Stimulated activated naive CD8-positive, alpha-beta T cell treated with anti-CD3 and anti-CD28 coated beads, Interleukin-15, amount 100 ng/mL, for 72 hours (primary cell): ENCODE results near the gene SYNJ2.

Source experiments
- ATAC-seq: fragments of 150-1000 bp; cut with Tn5 transposase; 2 replicates; pipeline ENCODE4 v1.10.0; 2021; ENCODE audit warnings: mild to moderate bottlenecking, moderate library complexity
- DNase-seq, 2 donors: peaks; one replicate each; pipeline ENCODE4 v3.0.0; 2021 to 2022
- H3K27ac Mint-ChIP-seq, 2 donors: one replicate each; pipeline ENCODE4 v1.8.0; 2022; ENCODE audit warnings: mild to moderate bottlenecking in 2 of 2, mixed read lengths in 2 of 2, moderate library complexity in 2 of 2
- H3K27me3 Mint-ChIP-seq: one replicate; pipeline ENCODE4 v1.8.0; 2022; ENCODE audit warnings: mixed read lengths
- H3K4me1 Mint-ChIP-seq: one replicate; pipeline ENCODE4 v1.8.0; 2022; ENCODE audit warnings: mild to moderate bottlenecking, mixed read lengths
- H3K4me3 Mint-ChIP-seq, 2 donors: one replicate each; pipeline ENCODE4 v1.8.0; 2022; ENCODE audit warnings: mild to moderate bottlenecking in 2 of 2, mixed read lengths in 2 of 2, moderate library complexity in 1 of 2
- H3K9me3 Mint-ChIP-seq, 2 donors: one replicate each; pipeline ENCODE4 v1.8.0; 2022; ENCODE audit warnings: mixed read lengths in 2 of 2

Gene SYNJ2

GRCh38 chr6:158068156-158068892, 86.7 kb downstream of the SYNJ2 start:
- no peaks in the 10 kb centered on the region for H3K27me3 Mint-ChIP-seq
- peak; percentile 17 for ATAC-seq
- no peak overlapping the region for H3K4me3 Mint-ChIP-seq
- peaks cover 40% of the 10 kb centered on the region for H3K4me1 Mint-ChIP-seq
- H3K9me3 Mint-ChIP-seq: no peaks in the 10 kb centered on the region
- H3K27ac Mint-ChIP-seq: peak overlapping the region in 1 of 2 donors; percentile 68
- DNase-seq: no peak

- Mint-ChIP-seq H3K27me3 (no peaks in the 10 kb centered on the region), H3K4me3 (peak overlapping the region in 1 of 2 donors; percentile 48), H3K9me3 (no peaks in the 10 kb centered on the region), H3K27ac (peak overlapping the region; percentile 38 to 59), H3K4me1 (peaks cover 40% of the 10 kb centered on the region)
- ATAC-seq (peak; percentile 23), DNase-seq (no peak)
These were observed 87.5 kb downstream of the SYNJ2 start for GRCh38 chr6:158068893-158069799.

GRCh38 chr6:158069800-158070195, 88.1 kb downstream of the SYNJ2 start:
- Mint-ChIP-seq H3K27ac (no peak overlapping the region), H3K4me3 (no peak overlapping the region), H3K9me3 (no peaks in the 10 kb centered on the region), H3K4me1 (peaks cover 40% of the 10 kb centered on the region), H3K27me3 (no peaks in the 10 kb centered on the region)
- DNase-seq (no peak), ATAC-seq (no peak)

- Mint-ChIP-seq H3K4me3 (no peak overlapping the region), H3K9me3 (no peaks in the 10 kb centered on the region), H3K27ac (no peak overlapping the region), H3K27me3 (no peaks in the 10 kb centered on the region), H3K4me1 (peaks cover 40% of the 10 kb centered on the region)
- ATAC-seq: no peak
- DNase-seq: no peak
These were observed 88.8 kb downstream of the SYNJ2 start for GRCh38 chr6:158070513-158070912.

GRCh38 chr6:158071121-158072082, 89.7 kb downstream of the SYNJ2 start:
- Mint-ChIP-seq H3K4me3 (no peak overlapping the region), H3K27ac (no peak overlapping the region)
- peak; percentile 37 for ATAC-seq

GRCh38 chr6:158072083-158072721, 90.5 kb downstream of the SYNJ2 start:
- ATAC-seq (peak; percentile 68), DNase-seq (peak; percentile 59 to 69)
- no peaks in the 10 kb centered on the region for H3K9me3 Mint-ChIP-seq
- H3K27ac Mint-ChIP-seq: no peak overlapping the region
- no peak overlapping the region for H3K4me3 Mint-ChIP-seq
- H3K27me3 Mint-ChIP-seq: no peaks in the 10 kb centered on the region
- peaks cover 40% of the 10 kb centered on the region for H3K4me1 Mint-ChIP-seq

More at GRCh38 chr6:158071121-158072082, 89.7 kb downstream of the SYNJ2 start:
- H3K9me3 Mint-ChIP-seq: no peaks in the 10 kb centered on the region
- no peak for DNase-seq
- no peaks in the 10 kb centered on the region for H3K27me3 Mint-ChIP-seq
- H3K4me1 Mint-ChIP-seq: peaks cover 40% of the 10 kb centered on the region

- no peak for ATAC-seq
- H3K4me1 Mint-ChIP-seq: peaks cover 27% of the 10 kb centered on the region
- no peaks in the 10 kb centered on the region for H3K27me3 Mint-ChIP-seq
- no peaks in the 10 kb centered on the region for H3K9me3 Mint-ChIP-seq
- H3K27ac Mint-ChIP-seq: no peak overlapping the region
- no peak for DNase-seq
- no peak overlapping the region for H3K4me3 Mint-ChIP-seq
These were observed 92.1 kb downstream of the SYNJ2 start for GRCh38 chr6:158073776-158074175.

GRCh38 chr6:158076548-158076947, 94.9 kb downstream of the SYNJ2 start:
- H3K27me3 Mint-ChIP-seq: no peaks in the 10 kb centered on the region
- no peak overlapping the region for H3K27ac Mint-ChIP-seq
- H3K4me3 Mint-ChIP-seq: no peak overlapping the region
- H3K9me3 Mint-ChIP-seq: no peaks in the 10 kb centered on the region
- DNase-seq: no peak
- no peak for ATAC-seq
- peaks cover 10% of the 10 kb centered on the region for H3K4me1 Mint-ChIP-seq

- Mint-ChIP-seq H3K4me1 (no peaks in the 10 kb centered on the region), H3K27me3 (no peaks in the 10 kb centered on the region), H3K27ac (no peak overlapping the region), H3K9me3 (no peaks in the 10 kb centered on the region), H3K4me3 (no peak overlapping the region)
- DNase-seq (no peak), ATAC-seq (no peak)
These were observed 96.0 kb downstream of the SYNJ2 start for GRCh38 chr6:158077676-158078075.

GRCh38 chr6:158078320-158078719, 96.7 kb downstream of the SYNJ2 start:
- Mint-ChIP-seq H3K9me3 (no peaks in the 10 kb centered on the region), H3K27me3 (no peaks in the 10 kb centered on the region), H3K4me3 (no peak overlapping the region), H3K27ac (no peak overlapping the region), H3K4me1 (no peaks in the 10 kb centered on the region)
- ATAC-seq (no peak), DNase-seq (no peak)

- Mint-ChIP-seq H3K27ac (peak overlapping the region in 1 of 2 donors; percentile 66), H3K27me3 (no peaks in the 10 kb centered on the region), H3K4me3 (no peak overlapping the region), H3K4me1 (peaks cover 5% of the 10 kb centered on the region), H3K9me3 (no peaks in the 10 kb centered on the region)
- ATAC-seq (no peak), DNase-seq (no peak)
These were observed 99.4 kb downstream of the SYNJ2 start for GRCh38 chr6:158080849-158081656.

- ATAC-seq: no peak
- H3K9me3 Mint-ChIP-seq: no peaks in the 10 kb centered on the region
- no peak overlapping the region for H3K4me3 Mint-ChIP-seq
- peaks cover 11% of the 10 kb centered on the region for H3K4me1 Mint-ChIP-seq
- no peaks in the 10 kb centered on the region for H3K27me3 Mint-ChIP-seq
- DNase-seq: no peak
- H3K27ac Mint-ChIP-seq: no peak overlapping the region
These were observed 99.9 kb downstream of the SYNJ2 start for GRCh38 chr6:158081657-158081935.

GRCh38 chr6:158083455-158084325, 102.0 kb downstream of the SYNJ2 start:
- peaks cover 12% of the 10 kb centered on the region for H3K4me1 Mint-ChIP-seq
- DNase-seq (no peak), ATAC-seq (no peak)
- no peak overlapping the region for H3K4me3 Mint-ChIP-seq
- H3K9me3 Mint-ChIP-seq: no peaks in the 10 kb centered on the region
- no peak overlapping the region for H3K27ac Mint-ChIP-seq
- no peaks in the 10 kb centered on the region for H3K27me3 Mint-ChIP-seq
